ENCODE data around the gene CAMKMT.

DNA sequence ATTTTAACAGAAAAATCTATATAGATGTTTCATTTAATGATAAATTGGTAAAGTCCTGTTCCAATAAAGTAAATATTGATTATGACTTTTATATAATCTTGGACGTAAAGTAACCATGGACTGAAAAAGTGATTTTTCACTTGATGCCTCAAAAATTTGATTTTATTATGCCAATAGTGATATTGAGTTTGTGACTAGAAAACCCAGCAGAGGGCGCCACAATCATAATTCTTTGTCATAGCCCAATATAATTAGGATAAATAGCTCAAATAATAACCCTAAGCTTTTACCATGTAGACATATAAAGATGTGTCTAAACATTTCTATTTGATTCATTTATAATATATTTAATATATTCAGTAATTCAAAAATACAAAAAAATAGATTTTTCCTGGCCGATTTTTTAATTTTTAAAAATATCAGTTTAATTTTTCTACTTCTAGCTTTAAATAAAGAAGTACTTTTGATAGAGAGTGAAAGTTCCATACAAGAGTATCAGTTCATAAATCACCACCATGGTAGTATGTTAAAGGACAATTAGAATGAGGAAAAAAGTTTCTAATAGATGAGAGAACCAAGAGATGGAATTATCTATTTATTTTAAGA, 30.7 kb downstream of the CAMKMT start:
- TF ChIP-seq, protein P1, sequence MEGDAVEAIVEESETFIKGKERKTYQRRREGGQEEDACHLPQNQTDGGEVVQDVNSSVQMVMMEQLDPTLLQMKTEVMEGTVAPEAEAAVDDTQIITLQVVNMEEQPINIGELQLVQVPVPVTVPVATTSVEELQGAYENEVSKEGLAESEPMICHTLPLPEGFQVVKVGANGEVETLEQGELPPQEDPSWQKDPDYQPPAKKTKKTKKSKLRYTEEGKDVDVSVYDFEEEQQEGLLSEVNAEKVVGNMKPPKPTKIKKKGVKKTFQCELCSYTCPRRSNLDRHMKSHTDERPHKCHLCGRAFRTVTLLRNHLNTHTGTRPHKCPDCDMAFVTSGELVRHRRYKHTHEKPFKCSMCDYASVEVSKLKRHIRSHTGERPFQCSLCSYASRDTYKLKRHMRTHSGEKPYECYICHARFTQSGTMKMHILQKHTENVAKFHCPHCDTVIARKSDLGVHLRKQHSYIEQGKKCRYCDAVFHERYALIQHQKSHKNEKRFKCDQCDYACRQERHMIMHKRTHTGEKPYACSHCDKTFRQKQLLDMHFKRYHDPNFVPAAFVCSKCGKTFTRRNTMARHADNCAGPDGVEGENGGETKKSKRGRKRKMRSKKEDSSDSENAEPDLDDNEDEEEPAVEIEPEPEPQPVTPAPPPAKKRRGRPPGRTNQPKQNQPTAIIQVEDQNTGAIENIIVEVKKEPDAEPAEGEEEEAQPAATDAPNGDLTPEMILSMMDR (IDR thresholded peaks at IDR 0.05), result peak; percentile 35 to 62 (median 51)
- TF ChIP-seq POLR2A (IDR thresholded peaks at IDR 0.05) (no peak), EP300 (IDR thresholded peaks at IDR 0.05; ENCODE audit: low read depth) (no peak), POLR2AphosphoS5 (IDR thresholded peaks at IDR 0.05) (no peak)

Measured in transverse colon (tissue), 4 donors.